Stimulated activated effector memory CD8-positive, alpha-beta T cell treated with anti-CD3 and anti-CD28 coated beads, Interleukin-12 subunit alpha, Interleukin-12 subunit beta, amount 100 ng/mL, for 72 hours (primary cell): ENCODE results near the gene SZT2.
A peak's percentile ranks its signal among the peaks of the same experiment; 100 is the strongest.

ENCODE experiments used
- ATAC-seq: fragments of 150-1000 bp; cut with Tn5 transposase; 2 replicates; pipeline ENCODE4 v1.10.0; 2021
- DNase-seq, 2 donors: peaks; one replicate each; pipeline ENCODE4 v3.0.0; 2021 to 2022; ENCODE audit warnings: low spot score in 2 of 2
- H3K27ac Mint-ChIP-seq: one replicate; pipeline ENCODE4 v1.8.0; 2022; ENCODE audit warnings: mild to moderate bottlenecking, mixed read lengths
- H3K36me3 Mint-ChIP-seq: one replicate; pipeline ENCODE4 v1.8.0; 2022; ENCODE audit warnings: mild to moderate bottlenecking, mixed read lengths
- H3K4me1 Mint-ChIP-seq: one replicate; pipeline ENCODE4 v1.8.0; 2022; ENCODE audit warnings: mixed read lengths
- H3K4me3 Mint-ChIP-seq: one replicate; pipeline ENCODE4 v1.8.0; 2022; ENCODE audit warnings: mild to moderate bottlenecking, mixed read lengths
- H3K9me3 Mint-ChIP-seq: one replicate; pipeline ENCODE4 v1.8.0; 2022; ENCODE audit warnings: mixed read lengths

Gene SZT2

DNA sequence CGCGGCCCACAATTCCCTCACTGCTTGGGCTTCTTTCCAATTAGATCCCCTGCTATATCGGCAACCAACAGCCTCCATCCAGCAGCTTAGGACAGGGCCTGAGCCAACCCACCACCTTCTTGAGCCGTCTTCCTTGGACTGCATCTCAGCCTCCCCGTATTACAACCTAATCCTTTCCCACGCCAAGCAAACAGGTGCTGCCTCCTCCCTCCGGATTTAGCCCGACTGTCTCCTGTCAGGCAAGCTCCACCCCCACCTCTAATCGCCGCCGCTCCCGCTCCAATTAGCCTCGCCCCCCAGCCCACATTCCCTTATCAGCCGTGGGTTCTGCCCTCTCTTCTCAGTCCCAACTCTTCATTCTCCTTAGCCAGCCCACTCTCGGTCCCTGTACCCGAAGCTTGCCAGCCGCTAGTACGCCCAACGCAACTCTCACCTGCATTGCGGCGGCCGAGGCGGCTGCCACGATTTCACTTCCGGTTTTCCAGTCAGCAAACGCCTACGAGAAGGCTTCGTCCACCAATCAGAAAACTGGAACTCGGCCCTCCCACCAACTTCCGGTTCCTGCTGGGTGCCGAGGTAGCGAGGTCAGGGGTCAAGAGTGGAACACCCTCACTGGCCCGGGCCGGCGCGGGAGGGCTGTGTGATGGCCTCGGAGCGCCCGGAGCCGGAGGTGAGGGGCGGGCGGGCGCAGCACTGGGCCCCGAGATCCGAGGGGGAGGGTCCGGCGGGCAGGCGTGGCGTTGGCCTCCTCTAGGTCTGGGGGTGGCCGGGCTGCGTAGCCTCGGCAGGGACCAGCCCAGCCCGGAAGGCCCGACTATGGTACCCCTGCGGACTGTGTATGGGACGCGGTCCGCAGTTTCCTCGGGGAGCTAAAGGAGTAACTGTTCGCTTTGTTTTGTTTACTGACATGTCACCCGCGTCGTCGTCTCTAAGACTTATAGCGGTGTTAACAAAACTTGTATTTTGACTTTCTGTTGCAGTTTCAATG is at the start of gene SZT2, which contains the start of gene MED8:
Gene SZT2 (plus strand): TSS at position 574 of the 988 bp plus-strand sequence. CDS start 70 bp downstream, at position 644.
Gene MED8 (minus strand): TSS at position 475 of the 988 bp plus-strand sequence. CDS start 36 bp downstream, at position 439.
- H3K36me3 Mint-ChIP-seq, result peaks cover 52% of the 10 kb centered on the region
- peak within 1 kb of the TSS; percentile 98 for H3K27ac Mint-ChIP-seq

DNA sequence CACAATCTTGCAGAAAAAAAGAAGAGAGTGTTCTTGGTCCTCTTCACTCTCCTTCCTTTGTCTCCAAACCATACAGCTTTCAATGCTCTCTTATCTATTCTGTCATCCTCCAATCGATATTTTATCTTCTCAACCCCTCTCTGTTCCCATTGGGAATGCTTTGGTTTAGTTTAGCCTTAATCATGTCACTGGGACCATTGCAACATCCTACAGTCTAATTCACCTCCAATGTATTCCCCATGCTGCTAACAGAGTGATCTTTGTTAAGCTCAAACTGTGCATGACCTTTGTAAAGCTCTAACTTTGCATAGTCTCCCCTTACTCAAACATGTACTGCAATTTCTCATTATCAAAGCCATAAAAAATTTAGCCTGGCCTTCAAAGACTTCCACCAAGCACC is 49.1 kb upstream of the SZT2 start:
- DNase-seq (no peak), ATAC-seq (no peak)
- H3K4me1 Mint-ChIP-seq, result peaks cover 6% of the 10 kb centered on the region
- no peak overlapping the region for H3K4me3 Mint-ChIP-seq
- no peaks in the 10 kb centered on the region for H3K36me3 Mint-ChIP-seq
- H3K9me3 Mint-ChIP-seq, result no peaks in the 10 kb centered on the region
- no peak overlapping the region for H3K27ac Mint-ChIP-seq

More for the DNA sequence above, at the start of gene SZT2, which contains the start of gene MED8:
- DNase-seq (peak; percentile 85 to 97), ATAC-seq (peak; percentile 97)
- Mint-ChIP-seq H3K4me3 (peak within 1 kb of the TSS; percentile 99), H3K4me1 (peaks cover 43% of the 10 kb centered on the region), H3K9me3 (no peaks in the 10 kb centered on the region)

- H3K27ac Mint-ChIP-seq, result no peak overlapping the region
- H3K9me3 Mint-ChIP-seq, result no peaks in the 10 kb centered on the region
Observed at GRCh38 chr1:43344267-43344850, 45.3 kb upstream of the SZT2 start.

DNA sequence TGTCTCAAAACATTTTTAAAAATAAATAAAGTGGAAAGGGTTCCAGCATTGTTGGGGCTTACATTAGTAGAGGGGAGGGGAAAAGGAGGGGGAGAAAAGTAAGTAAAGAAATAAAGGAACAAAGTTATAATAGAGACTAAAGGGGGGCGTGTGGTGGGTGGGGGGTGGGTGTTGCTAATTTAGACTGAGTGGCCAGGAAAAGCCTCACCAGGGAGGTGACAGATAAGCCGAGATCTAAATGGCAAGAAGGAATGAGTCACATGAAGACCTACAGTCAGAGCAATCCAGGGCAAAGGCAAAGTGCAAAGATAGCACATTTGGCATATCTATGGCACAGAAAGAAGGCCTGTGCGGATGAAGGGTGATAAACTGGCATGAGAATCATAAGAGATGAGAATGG is 44.6 kb upstream of the SZT2 start:
- ATAC-seq (peak; percentile 69), DNase-seq (no peak)
- no peaks in the 10 kb centered on the region for H3K36me3 Mint-ChIP-seq
- no peaks in the 10 kb centered on the region for H3K9me3 Mint-ChIP-seq
- H3K27ac Mint-ChIP-seq, result no peak overlapping the region
- no peak overlapping the region for H3K4me3 Mint-ChIP-seq
- peaks cover 16% of the 10 kb centered on the region for H3K4me1 Mint-ChIP-seq

More at GRCh38 chr1:43344267-43344850, 45.3 kb upstream of the SZT2 start:
- Mint-ChIP-seq H3K4me3 (no peak overlapping the region), H3K4me1 (peaks cover 9% of the 10 kb centered on the region), H3K36me3 (no peaks in the 10 kb centered on the region)
- ATAC-seq (no peak), DNase-seq (no peak)

DNA sequence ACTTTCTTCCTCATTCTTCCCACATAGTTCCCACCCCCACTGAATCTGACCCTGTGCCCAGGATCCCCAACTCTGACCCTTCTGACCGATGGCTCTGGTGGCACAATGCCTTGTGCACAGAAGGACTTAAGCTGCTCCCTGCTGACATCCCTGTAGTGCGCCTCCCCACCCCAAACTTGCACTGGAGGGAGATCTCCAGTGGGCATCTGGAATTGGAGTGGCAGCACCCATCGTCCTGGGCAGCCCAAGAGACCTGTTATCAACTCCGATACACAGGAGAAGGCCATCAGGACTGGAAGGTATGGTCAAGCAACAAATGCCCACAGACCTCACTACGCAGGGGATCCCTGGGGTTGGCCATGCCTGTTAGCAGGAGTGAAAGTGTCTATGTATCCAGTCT is 43.1 kb upstream of the SZT2 start:
- Mint-ChIP-seq H3K4me3 (no peak overlapping the region), H3K9me3 (no peaks in the 10 kb centered on the region), H3K27ac (no peak overlapping the region), H3K4me1 (peaks cover 18% of the 10 kb centered on the region), H3K36me3 (no peaks in the 10 kb centered on the region)
- ATAC-seq, result no peak
- DNase-seq, result no peak

DNA sequence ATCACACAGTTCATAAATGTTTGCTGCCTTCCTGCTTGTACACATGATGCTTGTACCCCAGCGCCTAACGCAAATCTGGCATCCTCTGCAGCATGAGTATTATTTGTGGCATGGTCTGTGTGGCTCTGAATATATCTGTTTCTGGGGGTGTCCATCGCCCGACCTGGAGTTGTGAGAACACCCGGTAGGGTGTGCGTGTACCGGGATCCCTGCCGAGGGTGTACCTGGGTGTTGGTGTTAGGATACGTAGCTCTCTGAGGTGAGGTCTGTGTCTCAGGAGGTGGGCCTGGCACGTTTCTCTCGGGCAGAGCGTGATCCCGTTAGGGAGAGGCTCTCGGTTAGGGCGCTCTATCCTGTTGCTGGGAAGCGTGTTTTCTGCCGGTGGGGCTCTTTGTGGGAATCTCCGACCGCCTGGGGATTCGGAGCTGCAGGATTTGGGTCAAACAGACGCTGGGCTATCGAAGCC is 41.3 kb upstream of the SZT2 start:
- Mint-ChIP-seq H3K4me1 (peaks cover 18% of the 10 kb centered on the region), H3K36me3 (no peaks in the 10 kb centered on the region), H3K9me3 (no peaks in the 10 kb centered on the region), H3K4me3 (peak overlapping the region; percentile 64), H3K27ac (no peak overlapping the region)
- DNase-seq (no peak), ATAC-seq (no peak)

- H3K36me3 Mint-ChIP-seq, result no peaks in the 10 kb centered on the region
- peak overlapping the region; percentile 64 for H3K4me3 Mint-ChIP-seq
- peak overlapping the region; percentile 80 for H3K27ac Mint-ChIP-seq
- peaks cover 18% of the 10 kb centered on the region for H3K4me1 Mint-ChIP-seq
- DNase-seq, result peak; percentile 47 to 68
- peak; percentile 86 for ATAC-seq
- H3K9me3 Mint-ChIP-seq, result no peaks in the 10 kb centered on the region
Observed at GRCh38 chr1:43348809-43349593, 40.7 kb upstream of the SZT2 start.

GRCh38 chr1:43349594-43350306 is 39.9 kb upstream of the SZT2 start:
- H3K36me3 Mint-ChIP-seq, result no peaks in the 10 kb centered on the region
- ATAC-seq (no peak), DNase-seq (no peak)
- H3K9me3 Mint-ChIP-seq, result no peaks in the 10 kb centered on the region
- peak overlapping the region; percentile 64 for H3K4me3 Mint-ChIP-seq
- H3K27ac Mint-ChIP-seq, result peak overlapping the region; percentile 80
- H3K4me1 Mint-ChIP-seq, result peaks cover 18% of the 10 kb centered on the region

- Mint-ChIP-seq H3K9me3 (no peaks in the 10 kb centered on the region), H3K4me3 (no peak overlapping the region), H3K36me3 (no peaks in the 10 kb centered on the region), H3K4me1 (peaks cover 12% of the 10 kb centered on the region), H3K27ac (no peak overlapping the region)
- DNase-seq (no peak), ATAC-seq (no peak)
Observed at GRCh38 chr1:43350976-43351375, 38.7 kb upstream of the SZT2 start.

DNA sequence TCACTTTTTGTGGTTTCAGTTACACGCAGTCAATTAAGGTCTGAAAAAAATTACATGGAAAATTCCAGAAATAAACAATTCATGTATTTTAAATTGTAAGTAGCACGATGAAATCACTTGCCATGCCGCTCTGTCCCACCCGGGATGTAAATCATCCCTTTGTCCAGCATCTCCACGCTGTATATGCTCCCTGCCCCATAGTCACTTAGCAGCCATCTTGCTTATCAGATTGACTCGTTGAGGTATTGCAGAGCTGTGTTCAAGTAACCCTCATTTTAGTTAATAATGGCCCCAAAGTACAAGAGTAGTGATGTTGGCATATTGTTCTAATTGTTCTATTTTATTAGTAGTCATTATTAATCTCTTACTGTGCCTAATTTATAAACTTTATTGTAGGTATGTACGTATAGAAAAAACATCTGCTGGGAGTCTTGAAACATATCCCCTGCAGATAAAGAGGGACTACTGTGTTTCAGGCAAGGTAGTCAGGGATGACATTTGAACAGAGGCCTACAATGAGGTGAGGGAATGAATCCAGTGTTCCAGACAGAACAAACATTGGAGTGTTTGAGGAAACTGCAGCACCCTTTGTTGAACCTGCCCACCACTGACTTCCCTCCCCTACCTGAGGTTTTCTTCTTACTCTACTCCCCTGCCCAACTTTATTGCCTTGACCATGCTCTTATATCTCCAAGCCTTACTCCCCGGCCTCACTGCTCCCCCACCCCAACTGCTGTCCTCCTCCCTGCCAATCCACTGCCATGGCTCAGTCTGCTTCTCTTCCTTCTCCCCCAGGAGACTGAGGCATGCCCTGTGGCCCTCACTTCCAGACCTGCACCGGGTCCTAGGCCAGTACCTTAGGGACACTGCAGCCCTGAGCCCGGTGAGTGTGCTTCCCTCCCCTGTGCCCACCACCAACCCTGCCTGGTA is 38.0 kb upstream of the SZT2 start:
- peaks cover 12% of the 10 kb centered on the region for H3K4me1 Mint-ChIP-seq
- ATAC-seq, result no peak
- H3K27ac Mint-ChIP-seq, result peak overlapping the region; percentile 60

GRCh38 chr1:43352351-43352705 is 37.4 kb upstream of the SZT2 start:
- Mint-ChIP-seq H3K4me3 (no peak overlapping the region), H3K27ac (peak overlapping the region; percentile 60), H3K4me1 (peaks cover 12% of the 10 kb centered on the region), H3K36me3 (peaks cover 6% of the 10 kb centered on the region), H3K9me3 (no peaks in the 10 kb centered on the region)
- ATAC-seq, result no peak
- DNase-seq, result no peak

More for the DNA sequence above, 38.0 kb upstream of the SZT2 start:
- H3K9me3 Mint-ChIP-seq, result no peaks in the 10 kb centered on the region
- peaks cover 1% of the 10 kb centered on the region for H3K36me3 Mint-ChIP-seq
- H3K4me3 Mint-ChIP-seq, result no peak overlapping the region
- DNase-seq, result no peak

DNA sequence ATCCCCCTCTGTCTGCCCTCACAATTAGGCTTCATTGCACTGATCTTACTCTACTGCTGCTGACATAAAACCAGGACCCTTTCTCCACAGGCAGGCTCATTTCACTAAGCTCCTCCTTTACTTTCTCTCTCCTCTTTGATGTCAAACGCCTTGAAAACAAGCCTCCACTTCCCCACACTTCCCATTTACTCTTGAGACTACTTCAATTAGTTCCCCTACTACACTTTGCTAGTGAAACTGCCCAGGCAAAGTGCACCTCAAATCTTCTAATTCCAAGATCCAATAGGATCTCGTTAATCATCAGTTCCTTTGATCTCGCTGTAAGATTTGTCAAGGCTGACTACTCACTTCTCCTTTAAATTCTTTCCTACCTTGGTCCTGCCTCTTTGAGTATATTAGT is 36.8 kb upstream of the SZT2 start:
- ATAC-seq (no peak), DNase-seq (no peak)
- Mint-ChIP-seq H3K36me3 (peaks cover 6% of the 10 kb centered on the region), H3K4me3 (no peak overlapping the region), H3K27ac (peak overlapping the region; percentile 60), H3K9me3 (no peaks in the 10 kb centered on the region), H3K4me1 (peaks cover 14% of the 10 kb centered on the region)

DNA sequence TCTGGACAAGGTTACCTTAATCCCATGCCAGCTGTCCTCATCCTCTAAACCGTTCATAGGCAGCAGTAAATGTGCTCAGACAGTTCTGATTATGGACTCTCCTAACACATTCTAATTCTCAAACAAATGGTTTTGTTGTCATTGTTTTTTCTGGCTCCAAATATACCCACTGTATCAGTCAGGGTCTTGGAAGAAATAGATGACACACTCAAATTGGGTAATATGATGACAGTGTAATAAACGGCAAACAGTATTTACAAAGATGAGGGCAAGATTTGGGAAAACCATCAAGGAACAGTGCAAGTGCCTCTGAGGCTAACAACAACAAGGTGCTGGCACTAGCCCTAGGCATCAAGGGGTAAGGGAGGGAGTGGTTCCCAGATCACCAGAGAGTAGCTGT is 35.2 kb upstream of the SZT2 start:
- Mint-ChIP-seq H3K9me3 (no peaks in the 10 kb centered on the region), H3K36me3 (peaks cover 22% of the 10 kb centered on the region), H3K4me3 (no peak overlapping the region), H3K27ac (no peak overlapping the region), H3K4me1 (peaks cover 22% of the 10 kb centered on the region)
- DNase-seq, result no peak
- ATAC-seq, result no peak

DNA sequence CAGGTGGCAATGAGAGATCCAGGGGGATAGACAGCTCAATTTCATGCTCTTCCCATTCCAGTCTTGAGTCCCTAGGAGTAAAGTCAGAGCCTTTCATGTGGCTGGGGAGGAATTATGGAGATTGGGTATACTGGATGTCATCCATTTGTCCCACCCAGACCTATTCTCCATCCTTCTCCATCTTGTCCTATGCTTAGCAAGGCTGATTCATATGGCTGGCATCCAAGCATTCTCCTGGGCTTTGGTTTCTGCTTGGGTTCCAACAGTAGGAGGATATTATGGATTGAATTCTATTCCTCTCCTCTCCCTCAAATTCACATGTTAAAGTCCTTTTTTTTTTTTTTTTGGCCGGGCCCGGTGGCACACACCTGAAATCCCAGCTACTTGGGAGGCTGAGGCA is 34.8 kb upstream of the SZT2 start:
- DNase-seq (no peak), ATAC-seq (no peak)
- H3K9me3 Mint-ChIP-seq, result no peaks in the 10 kb centered on the region
- peaks cover 22% of the 10 kb centered on the region for H3K4me1 Mint-ChIP-seq
- no peak overlapping the region for H3K27ac Mint-ChIP-seq
- peaks cover 26% of the 10 kb centered on the region for H3K36me3 Mint-ChIP-seq
- H3K4me3 Mint-ChIP-seq, result no peak overlapping the region
